ENCODE measurements around the gene ZNF710.

The ZNF710 gene

DNA sequence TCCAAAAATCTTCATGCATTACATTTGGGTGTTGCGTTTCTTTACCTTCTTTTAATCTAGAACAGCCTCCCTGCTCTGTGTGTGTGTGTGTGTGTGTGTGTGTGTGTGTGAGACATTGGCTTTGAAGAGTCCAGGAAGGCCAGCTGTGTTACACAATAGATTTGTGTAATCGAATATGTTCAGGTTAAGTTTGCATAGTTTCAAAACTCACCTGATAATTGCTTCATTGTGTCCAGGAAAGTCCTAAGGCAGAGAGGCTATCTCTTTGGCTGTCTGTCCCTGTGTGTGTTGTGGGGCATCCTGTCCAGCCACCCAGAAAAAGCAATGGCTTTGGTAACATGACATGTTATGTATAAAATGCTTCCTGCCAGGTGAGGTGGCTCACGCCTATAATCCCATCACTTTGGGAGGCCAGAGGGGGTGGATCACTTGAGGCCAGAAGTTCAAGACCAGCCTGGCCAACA is 37.5 kb downstream of the ZNF710 start:
- no peak for DNase-seq (ENCODE audit: low read depth)

DNA sequence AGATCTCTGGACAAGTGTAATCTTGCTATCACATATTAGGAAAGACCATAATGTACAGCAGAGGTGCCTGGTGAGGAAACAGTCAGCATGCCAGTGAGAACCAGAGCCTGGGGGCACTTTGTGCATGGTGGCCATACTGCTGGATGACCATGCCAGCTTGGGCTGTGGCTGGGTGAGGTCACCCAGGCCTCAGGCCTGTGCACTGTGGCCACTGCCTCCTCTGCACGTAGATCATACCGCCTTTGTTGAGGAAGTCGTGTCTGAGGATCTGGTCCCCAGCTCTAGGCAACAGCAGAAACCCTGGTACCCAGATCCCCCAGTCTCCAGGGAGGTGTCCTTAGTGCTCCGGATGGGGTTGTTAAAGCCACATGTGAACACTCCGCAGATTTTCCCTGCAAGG is 38.9 kb downstream of the ZNF710 start:
- no peak for DNase-seq (ENCODE audit: low read depth)

DNA sequence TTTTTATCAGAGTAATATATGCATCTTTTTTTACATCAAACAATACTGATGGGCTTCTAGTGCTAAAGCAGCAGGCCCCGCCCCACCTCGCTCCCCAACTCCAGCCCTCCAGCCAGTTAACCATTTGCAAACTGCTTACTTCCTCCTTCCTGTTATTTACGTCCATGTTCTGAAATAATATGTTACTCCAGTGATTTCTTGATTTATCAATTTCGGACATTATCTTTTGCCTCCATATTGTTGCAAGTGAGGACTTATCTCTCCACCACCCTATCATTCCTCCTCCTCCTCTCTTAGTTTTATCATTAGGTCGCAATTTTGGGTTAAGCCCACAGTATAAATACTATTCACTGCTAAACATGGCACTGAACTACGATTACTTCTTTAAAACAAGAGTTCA is 39.5 kb downstream of the ZNF710 start:
- no peak for DNase-seq (ENCODE audit: low read depth)

DNA sequence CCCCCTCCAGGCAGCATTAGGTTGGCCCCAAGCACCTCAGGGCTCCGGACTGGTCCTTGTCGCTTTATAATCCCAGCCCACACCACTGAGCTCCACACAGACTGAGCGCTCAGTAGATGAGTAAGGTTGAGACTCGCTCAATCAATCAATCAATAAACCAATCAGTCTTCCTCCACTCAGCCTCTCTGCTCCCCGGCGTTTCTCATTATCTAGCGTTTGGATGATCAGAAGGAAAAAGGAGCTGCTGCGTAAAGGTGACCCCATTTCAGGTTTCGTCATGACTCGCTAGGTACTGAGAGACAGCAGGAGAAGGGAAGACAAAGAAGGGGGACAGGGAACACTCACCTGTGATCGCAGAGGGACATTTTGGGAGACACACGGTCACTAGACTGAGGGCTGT is 41.2 kb downstream of the ZNF710 start:
- DNase-seq (ENCODE audit: low read depth), result no peak

DNA sequence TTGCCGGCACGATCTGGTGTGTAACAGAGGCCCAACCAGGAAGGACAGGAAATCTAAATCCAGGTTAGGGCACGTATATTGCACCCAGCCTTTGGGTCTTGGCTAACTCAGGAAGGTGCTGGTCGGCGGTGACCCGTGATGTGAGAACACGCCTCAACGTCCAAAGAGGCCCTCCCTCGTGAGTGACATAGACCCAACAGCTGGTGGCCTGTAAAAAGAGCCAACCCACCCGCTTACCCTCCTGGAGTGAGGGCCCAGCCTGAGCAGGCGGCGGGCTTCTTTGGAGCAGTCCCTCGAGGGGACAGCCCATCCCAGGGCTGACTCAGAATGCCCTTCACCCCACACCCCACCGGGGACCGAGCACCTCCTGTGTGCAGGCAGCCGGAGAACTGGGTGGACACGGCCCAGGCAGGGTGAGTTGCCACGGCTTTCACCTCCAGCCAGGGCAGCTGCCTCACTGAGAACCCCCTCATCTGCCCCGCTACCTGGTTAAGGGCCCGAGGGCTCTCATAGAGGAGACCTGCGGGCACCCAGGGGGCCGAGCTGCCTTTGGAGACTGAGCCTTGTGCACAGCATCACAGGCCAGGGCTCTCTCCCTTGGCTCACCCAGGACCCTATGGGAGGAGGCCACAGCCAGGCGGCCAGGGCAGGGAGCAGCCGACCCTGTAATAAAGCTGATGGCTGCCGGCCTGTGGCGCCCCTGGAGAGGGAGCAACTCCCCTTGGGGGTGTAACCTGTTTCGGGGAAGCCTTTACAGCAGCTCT is 41.8 kb downstream of the ZNF710 start:
- DNase-seq (ENCODE audit: low read depth), result no peak

DNA sequence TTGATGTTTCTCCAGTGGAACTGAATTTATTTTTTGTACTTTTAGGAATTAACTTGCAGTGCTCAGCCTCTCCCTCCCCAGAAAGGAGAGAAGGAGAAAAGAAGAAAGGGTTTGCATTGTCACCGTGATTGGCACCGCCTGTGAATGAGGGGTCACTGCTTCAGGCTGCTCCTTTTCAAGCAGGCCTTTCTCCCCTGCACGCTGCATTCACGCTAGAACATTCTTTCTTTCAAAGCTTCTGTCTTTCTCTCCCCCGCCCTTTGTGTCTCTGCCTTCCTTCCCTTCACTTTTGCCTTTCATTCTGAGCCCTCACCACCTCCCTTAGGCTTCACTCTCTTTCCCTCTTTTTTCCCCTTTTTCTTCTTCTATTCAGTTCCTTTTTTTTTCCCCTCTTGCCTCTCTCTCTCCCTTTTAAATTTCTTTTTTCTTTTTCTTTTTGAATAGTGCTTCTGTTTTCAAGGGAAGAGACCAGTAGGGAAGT is 42.4 kb downstream of the ZNF710 start:
- DNase-seq (ENCODE audit: low read depth), result no peak

DNA sequence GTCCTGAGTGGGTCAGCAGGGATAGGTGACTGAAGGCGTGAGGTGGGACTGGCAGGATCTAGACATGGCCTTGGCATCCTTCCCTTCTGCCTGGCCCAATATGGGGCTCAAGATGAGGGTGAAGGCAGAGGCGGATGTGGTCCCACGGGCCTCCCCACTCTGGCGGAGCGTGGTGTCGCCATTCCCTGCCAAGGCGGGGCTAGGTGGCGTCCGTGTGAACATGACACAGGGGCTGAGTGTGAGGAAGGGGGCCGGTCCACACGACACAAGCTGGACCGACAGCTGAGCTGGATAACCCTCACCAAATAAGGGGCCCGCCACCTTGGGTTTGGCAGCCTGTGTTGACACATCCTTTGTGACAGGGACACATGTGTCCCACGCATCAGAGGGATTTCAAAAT is 43.1 kb downstream of the ZNF710 start:
- DNase-seq (ENCODE audit: low read depth), result no peak

DNA sequence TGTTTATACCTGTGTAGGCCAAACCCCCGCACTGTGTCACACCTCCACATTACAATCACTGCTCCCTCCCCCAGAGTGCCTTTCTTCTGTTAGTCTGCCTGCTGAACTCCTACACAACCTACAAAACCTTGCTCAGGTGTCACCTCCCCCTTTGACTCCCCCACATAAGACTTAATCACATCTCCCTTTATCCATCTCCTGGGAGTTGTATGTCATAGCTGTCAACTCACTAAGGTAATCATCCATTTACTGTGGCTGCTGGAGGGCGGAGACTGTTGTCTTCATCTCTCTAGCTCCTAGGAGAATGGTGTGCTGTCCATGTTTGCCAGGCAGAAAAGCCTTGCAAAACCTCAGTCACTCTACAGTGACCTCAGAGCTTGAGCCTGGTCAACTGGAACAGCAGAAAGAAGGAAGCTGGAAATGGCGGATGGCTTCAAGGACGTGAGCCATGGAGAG is 43.8 kb downstream of the ZNF710 start:
- no peak for DNase-seq (ENCODE audit: low read depth)

DNA sequence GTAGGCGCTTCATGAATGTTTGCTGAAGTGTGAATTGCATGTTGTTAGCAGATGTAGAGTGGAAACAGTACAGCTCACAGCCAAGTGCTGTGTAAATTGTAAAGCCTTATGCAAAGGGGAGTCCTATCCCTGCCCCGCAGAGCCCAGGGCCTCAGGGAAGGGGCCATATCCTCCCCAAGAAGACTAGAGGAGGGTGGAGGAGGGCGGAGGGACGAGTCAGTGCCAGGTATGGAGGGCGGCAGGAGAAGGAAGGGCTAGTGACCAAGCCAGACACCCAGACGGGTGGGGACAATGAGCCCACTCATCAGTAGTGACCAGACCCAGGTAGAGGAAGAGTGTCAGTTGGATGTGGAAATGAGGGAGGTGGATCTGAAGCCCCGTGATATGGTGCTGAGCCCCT is 45.2 kb downstream of the ZNF710 start:
- DNase-seq (ENCODE audit: low read depth), result no peak

DNA sequence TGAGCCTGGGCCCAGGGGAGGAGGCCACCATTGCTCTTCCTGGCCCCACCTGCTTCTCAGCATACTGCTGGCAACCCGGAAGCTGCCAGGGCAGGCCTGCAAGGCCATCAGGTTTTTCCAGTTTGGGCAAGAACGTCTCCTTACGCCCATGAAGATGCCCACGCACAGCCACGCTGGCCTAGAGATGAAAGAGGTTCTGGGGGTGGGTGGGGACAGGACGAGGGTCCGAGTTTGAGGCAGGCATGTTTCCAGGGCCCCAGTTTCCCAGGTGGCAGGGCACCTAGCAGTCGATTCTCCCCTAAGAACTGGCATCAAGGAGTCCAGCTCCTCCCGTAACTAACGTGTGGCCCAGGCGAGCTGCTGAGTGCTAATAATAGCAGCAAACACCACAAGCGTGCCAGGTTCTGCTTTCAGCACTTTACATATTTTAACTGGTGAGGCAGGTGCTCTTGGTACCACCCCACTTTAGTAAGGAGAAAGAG is 45.8 kb downstream of the ZNF710 start:
- DNase-seq (ENCODE audit: low read depth), result no peak

DNA sequence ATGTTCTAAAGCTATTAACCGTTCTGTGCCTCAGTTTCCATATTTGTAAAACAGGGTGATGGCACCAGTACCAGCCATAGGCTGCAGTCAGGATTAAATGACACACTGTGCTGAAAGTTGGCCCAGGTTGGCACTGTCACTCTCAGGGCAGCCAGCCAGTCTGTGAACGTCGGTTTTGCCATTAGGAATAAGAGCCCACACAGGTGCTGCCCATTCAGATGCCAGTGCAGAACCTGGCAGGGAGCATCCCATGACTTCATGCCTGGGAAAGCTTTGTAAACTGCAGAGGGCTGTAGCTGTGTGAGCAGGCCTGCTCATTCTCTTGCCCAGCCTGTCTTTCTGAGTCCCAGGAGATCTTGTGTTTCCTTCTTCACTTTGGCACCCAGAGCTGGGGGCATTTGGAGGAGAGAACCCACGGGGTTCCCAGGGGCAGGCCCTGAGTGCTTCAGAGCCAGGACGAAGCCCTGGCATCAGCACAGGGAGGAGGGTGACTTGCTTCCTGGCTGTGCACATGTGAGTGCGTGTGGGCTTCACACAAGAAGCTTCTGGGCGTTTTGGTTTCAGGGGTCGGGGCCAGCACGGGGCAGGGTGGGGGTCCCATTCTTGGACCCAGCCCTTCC is 46.9 kb downstream of the ZNF710 start:
- no peak for DNase-seq (ENCODE audit: low read depth)

DNA sequence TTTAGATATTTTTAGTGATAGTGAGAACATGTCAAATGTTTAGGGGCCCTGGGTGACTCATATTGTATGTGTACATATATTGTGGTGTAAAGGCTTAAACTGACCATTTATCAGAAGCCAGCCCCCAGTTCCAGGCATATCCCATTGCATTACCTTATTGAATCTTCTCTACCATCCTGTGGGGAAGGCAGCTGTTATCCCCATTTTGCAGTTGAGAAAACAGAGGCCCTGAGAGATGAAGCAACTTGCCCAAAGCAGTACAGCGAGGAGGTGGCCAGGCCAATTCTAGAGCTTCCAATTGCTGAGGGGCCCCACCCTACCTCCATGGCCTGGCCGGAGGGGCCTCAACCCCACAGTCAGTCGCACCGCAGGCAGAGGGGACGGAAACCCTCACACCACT is 47.9 kb downstream of the ZNF710 start:
- no peak for DNase-seq (ENCODE audit: low read depth)

DNA sequence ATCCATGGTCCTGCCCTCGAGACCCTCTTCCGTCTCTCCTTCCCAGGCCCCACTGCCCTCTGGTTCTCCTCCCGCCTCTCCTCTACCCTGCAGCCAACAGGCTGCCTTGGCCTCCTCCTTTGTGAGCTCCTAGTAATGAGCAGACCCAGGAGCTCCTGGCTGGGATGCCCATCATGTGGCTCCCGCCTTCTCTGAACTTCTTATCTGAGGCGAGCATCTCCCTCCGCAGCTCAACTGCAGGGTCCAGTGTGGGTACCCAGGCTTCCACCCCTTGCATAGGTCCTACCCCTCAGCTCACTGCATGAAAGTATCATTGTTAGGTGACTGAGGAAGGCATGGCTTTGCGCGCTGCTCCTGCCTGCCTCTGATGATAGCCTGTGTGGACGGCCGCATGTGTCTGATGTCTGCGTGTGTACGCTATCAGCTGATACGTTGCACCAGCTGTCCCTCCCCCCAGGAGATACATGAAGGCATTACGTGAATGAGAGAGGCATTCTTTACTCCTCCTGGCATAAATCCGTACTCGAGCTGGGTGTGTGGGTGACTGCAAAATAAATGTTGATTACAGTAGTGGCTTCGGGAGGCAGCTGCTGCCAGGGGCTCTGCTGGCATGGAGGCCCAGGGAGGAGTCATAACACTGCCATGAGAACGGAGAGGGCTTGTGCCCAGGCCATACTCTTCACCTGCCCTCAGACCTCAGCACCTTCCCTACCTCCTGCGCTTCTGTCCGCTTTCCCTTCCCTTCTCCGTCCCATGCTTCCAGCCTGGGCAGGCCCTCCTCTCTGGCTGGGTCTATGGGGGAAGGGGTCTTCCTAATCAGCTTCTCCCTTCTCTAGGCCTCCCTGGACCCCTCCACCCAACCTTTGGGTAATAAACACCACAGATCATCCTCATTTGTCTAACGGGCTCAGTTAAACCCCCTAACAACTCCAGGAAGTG is 48.8 kb downstream of the ZNF710 start:
- DNase-seq (ENCODE audit: low read depth), result no peak

DNA sequence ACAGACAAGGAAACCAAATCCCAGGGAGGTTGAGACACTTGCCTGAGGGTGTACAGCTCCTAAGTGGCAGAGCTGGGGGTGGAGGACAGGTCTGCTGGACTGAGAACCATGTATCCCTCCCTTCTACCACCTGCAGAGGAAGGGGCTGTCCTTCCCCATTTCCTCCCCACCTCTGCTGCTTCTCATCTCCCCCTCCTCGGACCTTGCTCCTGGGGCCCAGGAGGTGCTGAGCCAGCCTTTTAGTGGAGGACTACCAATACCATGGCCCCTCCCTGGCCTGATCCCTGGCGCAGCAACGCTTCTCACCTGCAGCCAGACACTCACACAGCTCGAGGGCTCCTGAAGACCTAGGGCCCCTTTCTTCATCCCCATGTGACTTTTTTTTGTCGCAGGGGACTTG is 50.8 kb downstream of the ZNF710 start:
- no peak for DNase-seq (ENCODE audit: low read depth)

DNA sequence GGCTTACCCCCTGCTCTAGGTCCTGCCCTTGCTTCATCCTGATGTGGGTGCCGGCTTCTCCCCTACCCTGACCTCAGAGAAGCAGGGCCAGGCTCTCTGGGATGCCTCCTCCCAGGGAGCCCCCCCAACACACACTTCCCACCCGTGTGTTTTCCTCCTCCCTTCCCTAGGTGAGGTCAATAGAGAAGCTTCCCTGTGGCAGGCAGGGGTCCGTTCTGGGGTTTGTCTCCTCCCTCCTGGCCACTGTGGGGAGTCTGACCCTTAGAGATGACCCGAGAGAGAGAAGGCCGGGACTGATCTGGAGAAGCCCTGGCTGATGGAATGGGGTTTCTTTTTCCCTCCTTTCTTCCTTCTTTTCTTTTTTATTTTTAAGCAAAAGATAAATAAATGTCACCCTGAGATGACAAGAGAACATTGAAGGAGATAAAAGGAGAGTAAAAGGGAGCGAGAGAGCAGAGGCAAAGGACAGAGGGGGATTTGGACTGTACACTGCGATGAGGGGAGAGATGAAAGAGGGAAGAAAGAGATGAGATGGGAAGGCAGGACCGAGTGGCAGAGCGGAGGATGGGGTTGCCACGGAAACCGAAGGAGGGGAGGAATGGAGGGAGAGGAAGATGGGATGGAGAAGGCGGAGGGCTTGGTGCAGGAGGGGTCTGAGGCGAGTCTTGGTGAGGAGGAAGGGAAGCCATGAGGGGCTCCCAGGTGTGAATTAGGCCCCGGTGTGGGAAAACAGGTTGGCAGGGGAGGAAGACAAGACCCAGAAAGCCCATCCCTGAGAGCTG is 52.8 kb downstream of the ZNF710 start:
- no peak for DNase-seq (ENCODE audit: low read depth)

DNA sequence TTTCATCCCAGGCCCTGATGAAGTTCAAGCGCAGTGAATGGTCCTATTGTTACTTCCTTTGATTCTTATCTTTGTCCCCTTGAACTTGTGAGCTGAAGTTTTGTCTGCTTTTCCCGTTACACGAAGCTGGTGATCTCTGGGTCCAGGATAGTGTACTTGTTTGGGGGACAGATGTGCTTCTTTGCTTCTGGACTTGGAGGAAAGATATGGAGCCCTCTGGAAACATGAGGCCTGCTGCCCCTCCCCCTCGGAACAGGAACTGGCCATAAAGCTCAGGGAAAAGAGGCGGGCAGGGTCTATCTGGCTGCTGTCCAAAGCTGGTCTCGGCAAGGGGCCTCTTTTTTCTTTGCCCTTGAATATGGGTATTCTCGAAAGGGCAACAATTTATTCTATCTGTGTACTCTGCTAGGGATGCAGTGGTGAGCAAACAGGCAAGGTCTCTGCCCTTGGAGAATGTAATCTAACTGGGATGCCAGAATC is 53.5 kb downstream of the ZNF710 start:
- no peak for DNase-seq (ENCODE audit: low read depth)

DNA sequence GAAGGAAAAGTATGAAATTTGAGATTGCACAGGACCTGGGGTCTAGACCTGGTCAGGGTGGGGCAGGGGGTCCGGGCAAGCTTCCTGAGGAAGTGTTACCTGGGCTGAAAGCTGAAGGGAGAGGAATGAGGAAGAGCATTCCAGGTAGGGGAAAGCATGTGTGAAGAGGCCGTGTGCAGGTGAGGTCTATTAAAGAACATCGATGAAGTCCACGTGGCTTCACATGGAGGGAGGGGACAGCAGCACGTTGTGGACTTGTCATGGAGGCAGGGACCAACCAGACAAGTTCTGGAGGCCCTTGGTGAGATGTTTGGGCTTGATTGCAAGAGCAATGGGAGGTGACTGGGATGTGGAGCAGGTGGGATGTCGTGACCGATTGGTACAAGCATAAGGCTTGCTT is 54.1 kb downstream of the ZNF710 start:
- DNase-seq (ENCODE audit: low read depth), result no peak

DNA sequence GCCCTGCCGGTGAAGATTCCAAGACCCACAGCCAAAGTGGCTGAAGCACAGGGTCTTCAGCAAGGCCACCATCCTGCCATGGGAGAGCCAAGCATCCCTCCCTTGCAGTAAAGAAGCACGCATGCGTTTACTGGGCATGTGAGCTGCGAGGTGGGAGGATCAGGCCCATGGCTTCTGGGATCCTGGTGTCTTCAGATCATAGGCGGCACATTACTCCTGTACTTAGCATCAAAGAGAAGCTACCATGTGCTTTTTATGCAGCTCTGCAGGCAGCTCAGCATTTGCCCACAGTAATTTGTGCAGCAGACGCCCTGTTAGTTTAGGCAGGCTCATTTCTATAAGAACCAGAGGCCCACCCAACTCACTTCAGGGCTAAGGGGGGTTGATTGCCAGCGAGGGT is 55.4 kb downstream of the ZNF710 start:
- no peak for DNase-seq (ENCODE audit: low read depth)

DNA sequence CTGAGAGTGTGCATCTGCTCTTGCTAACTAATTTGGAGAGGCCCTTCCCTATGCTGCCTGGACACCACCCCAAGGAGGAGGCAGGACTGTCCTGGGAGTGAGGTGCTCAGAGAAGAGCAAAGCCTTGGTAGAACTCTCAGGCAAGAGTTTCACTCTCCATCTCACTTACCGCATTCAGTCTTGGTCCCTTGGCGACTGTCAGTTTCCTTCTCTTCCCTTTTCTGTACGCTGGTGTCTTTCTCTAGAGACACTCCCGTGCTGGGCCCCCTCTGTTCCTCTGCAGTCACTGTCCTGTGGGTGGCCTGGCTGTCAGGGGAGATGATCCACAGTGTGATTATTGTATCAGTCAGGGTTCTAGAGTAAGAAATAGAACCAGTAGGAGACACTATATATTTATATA is 57.2 kb downstream of the ZNF710 start:
- no peak for DNase-seq (ENCODE audit: low read depth)

DNA sequence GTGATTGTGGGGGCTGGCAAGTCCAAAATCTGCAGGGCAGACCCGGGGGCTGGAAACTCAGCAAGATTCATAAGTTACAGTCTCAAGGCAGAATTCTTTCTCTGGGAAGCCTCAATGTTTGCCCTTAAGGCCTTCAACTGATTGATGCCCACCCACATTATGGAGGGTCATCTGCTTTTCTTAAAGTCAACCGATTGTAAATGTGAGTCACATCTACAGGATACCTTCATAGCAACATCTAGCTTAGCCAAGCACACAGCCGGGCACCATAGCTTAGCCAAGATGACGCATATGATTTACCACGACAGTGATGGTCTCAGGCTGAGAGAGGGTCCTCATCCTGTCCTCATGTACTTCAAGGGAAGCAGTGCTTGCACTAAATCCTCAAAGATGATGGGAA is 57.7 kb downstream of the ZNF710 start:
- DNase-seq (ENCODE audit: low read depth), result no peak

Measured in T follicular helper cell (primary cell).